Measurements from ENCODE around the gene MCOLN1.

Gene MCOLN1

GRCh38 chr19:7582446-7582845 lies 60.0 kb downstream of the MCOLN1 start:
- no peak for DNase-seq
